Gastroesophageal sphincter (tissue), 3 donors: Measurements from ENCODE around the gene PPP1R14C.

Source experiments
- CTCF ChIP-seq, 4 experiments: fragments of 200-600 bp in 2 of 4; fragments of 450-650 bp in 2 of 4; sonication (generic) in 1 of 4; IDR thresholded peaks; one replicate each; pipeline ENCODE4 v1.5.1; 2017 to 2019; ENCODE audit warnings: antibody characterized with exemption in 4 of 4, mild to moderate bottlenecking in 2 of 4, moderate library complexity in 2 of 4
- POLR2AphosphoS5 ChIP-seq: sonication (generic); formaldehyde crosslinking; IDR thresholded peaks from one replicate; pipeline ENCODE4 v1.6.1; 2017; ENCODE audit warnings: antibody characterized with exemption

- TF ChIP-seq CTCF (IDR thresholded peaks at IDR 0.05) (no peak), POLR2AphosphoS5 (no peak)
These were observed 13.6 kb downstream of the PPP1R14C start for GRCh38 chr6:150156460-150156859.
